ENCODE data around the gene NOL9.
A peak's percentile ranks its signal among the peaks of the same experiment; 100 is the strongest.
"Not testable (repeated sequence)": the region's sequence is repeated elsewhere in the genome, so short reads cannot be mapped to it uniquely, and the experiment has no call there.

Gene NOL9

GRCh38 chr1:6501279-6501813 is 53.0 kb downstream of the NOL9 start:
- no peak for DNase-seq

- DNase-seq, result no peak
These were observed 53.6 kb downstream of the NOL9 start for GRCh38 chr1:6500544-6501278.

DNA sequence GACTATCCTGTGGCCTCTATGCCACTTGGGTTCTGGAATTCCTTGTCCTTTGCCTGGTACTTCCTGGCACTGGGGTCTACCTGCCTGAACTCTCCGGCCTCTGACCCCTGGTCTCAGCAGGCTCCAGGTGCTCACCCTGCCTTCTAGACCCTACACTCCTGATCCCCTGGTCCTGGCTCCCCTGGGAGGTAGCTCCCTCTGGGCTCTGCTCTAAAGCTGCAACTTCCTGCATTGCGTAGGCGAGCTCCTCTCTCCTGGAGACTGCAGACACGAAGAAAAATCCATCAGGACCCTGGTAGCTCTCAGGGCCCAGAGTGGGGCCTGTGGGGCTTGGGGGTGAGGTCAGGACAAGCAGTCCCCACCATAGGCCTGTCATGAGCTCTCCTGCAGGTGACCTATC is 55.0 kb downstream of the NOL9 start:
- no peak for DNase-seq

DNA sequence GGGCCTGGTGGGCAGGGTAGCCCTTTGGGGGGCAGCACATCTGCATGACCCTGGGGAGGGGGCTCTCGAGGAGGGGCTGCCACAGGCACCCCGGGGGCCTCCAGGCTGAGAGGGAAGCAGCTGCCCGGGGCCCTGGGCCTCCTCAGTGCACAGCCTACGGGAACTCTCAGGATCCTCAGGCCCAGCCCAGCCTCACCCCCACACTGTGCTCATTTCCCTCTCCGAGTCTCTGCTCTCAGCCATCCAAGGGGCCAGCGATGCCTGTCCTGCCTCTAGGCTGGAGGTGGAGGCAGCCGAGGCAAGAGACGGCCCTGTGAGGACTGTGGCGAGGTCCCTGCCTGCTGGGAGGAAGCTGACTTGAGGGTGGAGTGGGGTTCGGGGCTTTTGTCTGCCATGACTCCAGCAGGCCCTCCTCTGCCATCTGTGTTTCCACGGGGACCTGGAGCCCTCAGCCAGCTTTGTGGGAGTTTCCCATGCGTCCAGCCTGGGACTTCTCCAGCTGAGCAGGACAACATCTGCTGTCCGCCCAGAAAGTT is 55.7 kb downstream of the NOL9 start:
- DNase-seq, result no peak

- DNase-seq, result no peak
These were observed 56.3 kb downstream of the NOL9 start for GRCh38 chr1:6497867-6498575.

GRCh38 chr1:6497215-6497866 is 57.0 kb downstream of the NOL9 start:
- DNase-seq, result no peak

DNA sequence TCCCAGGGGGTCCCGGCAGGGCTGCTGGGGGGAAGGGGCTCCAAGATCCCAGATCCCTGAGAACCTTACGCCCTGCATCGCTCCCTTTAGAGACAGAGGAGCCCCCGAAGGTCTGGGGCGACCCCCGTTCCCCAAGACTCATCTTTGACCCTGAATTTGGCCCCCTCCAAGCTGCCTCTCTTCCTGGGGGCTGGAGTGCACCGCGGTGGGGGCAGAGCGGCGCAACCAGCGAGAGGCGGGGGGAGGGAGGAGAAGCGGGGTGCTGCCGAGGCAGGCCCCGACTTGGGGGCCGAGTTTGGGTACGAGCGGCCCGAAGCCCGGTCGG is 57.5 kb downstream of the NOL9 start:
- DNase-seq, result no peak

- no peak for DNase-seq
These were observed 58.0 kb downstream of the NOL9 start for GRCh38 chr1:6496365-6496721.

DNA sequence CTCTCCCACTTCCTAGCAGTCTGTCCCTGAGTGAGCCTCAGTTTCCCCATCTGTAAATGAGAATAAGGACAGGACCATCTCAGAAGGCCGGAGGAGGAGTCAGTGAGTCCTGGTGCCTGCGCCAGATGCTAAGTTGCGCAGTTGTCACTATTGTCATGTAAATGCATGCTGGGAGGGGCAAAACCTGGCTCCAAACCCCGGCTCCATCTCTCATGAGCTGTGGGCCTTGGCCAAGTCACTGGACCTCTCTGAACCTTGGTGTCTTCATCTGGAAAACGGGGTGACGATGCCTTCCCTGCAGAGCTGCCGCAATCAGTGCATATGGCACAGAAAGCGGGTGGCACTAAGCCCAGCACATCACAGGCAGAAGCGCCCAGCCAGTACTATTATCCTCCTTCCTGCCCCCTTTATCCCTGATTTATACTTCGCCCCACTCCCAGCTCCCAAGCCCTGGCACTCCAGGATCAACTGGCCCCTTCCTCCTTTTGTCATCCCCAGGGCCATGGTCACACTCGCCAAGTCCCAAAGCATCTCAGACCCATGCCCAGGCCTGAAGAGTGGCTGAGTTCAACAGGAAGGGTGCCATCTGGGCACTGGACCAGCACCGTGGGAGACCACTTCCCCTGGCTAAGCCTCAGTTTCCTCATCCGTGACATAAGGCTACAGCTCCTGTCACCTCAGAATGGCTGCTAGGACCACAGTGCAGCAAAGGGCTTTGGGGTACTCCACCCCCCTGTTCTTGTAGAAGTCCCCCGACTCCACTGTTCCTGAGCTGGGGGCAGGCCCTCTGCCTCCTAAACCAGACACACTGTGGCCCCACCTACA is 58.6 kb downstream of the NOL9 start:
- no peak for DNase-seq

DNA sequence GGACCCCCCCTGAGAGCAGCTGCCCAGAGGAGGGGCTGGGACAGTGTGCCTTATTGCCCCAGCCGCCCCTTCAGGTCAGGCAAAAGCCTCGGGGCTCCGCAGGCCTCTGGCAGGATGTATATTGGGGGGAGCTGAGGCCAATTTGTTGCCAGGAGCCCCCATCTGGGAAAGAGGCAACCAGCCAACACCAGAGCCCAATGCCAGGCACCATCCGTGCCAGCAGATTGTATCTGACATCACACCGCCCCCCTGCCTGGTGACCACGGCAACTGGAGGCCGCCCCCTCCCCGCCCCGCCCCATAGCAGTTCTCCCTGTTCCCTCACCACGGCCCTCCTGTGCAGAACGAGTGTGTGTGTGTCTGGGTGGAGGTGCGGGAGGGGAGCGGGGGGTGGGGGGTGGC is 59.3 kb downstream of the NOL9 start:
- DNase-seq, result no peak

DNA sequence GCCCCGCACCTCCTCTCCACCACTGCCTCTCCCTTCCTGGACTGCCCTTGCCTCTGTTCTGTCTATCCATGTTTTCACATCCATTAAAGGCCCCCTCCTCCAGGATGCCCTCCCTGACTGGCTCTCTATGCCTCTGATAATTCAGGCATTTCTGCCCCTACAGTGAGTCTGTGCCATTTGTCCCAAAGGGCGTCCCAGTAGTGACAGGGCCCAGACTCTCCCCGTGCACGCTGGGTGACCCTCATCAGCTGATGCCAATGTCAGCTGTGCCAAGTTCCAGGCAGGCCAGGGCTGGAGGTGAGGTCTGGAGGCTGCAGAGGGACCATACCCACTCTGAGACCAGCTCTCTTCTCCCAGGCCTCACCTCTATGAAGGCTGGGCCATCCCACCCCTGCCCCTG is 59.7 kb downstream of the NOL9 start:
- no peak for DNase-seq

GRCh38 chr1:6493834-6494223 is 60.5 kb downstream of the NOL9 start:
- not testable (repeated sequence) for DNase-seq

- DNase-seq, result no peak
These were observed 62.3 kb downstream of the NOL9 start for GRCh38 chr1:6491966-6492365.

DNA sequence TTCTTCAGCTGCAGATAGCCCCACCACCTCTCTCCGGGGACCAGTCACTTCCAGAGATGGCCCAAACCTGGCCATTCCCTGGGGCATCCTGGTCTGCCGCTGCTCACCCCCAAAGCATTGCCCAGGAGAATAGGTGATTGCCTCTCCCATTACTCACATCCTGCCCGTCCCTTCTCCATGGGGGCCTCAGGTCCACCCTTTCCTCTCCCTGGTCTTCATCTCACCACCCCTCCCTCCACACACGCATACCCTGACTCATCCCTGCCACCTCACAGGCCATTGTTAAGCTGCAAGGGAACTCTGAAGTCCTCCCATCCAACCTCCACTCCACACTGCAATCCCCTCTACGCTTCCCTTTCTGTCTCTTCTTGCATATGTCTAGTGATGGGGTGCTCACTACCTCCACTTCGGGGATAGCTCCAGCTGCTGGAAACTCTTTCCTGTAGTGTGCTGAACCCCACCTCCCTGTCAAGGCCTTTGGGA is 62.8 kb downstream of the NOL9 start, which contains the start of gene PLEKHG5:
PLEKHG5 (minus strand) TSS at position 188 of the 483 bp plus-strand sequence. CDS start 14,096 bp downstream, outside the sequence.
- peak; percentile 46 for DNase-seq

DNA sequence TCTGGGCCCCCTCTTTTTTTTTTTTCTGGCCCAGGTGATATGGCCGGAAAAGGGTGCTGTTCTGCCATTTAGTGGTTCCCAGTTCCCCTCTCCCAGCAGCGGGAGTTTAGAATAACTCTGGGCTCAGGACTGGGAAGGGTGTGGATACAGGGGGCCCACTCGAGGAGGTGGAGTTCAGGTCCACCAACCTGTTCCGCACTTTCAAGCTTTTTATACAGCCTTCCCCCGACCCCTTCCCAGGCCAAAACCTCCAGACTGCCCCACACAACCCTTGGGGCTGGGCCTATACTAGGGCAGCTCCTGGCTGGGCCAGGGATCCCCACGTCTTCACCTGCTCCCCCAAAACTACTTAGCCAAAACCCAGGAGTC is 63.2 kb downstream of the NOL9 start:
- no peak for DNase-seq

GRCh38 chr1:6490181-6491080 is 63.9 kb downstream of the NOL9 start:
- DNase-seq, result peak; percentile 21

DNA sequence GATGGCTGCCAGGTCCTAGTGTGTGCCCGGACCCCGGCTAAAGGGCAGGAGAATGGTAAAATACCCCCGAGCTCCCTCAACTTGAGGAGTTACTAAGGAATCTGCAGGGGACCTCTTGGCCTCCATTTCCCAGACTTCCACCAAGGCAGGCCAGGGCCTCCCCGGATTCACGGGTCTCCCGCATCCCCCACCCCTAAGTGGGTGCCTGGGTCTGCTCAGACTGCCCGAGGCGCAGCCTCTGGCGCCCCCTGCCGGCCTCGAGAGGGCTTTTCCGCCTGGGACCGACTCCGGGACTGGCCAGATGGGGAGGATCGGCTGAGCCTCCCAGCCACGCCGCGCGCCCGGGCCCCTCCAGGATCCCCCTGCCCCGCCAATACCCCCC is 64.5 kb downstream of the NOL9 start:
- DNase-seq, result no peak

DNA sequence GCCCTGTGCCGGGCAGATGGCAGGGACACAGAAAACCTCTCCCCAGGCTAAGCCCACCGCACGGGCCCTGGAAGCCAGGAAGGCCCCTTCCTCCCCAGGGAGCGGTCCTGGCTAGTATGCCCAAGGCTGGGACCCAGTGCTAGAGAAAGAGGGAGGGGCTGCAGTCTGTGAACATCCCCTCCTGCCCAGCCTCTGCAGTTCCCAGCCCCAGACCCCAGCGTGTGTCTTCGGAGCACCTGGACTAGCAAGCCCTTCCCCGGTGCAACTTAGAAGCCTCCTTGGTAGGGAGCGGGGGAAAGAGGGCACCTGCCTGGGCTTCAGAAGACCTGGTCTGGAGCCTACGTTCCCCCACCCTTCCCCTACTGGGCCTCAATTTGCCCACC is 64.9 kb downstream of the NOL9 start:
- DNase-seq, result no peak

DNA sequence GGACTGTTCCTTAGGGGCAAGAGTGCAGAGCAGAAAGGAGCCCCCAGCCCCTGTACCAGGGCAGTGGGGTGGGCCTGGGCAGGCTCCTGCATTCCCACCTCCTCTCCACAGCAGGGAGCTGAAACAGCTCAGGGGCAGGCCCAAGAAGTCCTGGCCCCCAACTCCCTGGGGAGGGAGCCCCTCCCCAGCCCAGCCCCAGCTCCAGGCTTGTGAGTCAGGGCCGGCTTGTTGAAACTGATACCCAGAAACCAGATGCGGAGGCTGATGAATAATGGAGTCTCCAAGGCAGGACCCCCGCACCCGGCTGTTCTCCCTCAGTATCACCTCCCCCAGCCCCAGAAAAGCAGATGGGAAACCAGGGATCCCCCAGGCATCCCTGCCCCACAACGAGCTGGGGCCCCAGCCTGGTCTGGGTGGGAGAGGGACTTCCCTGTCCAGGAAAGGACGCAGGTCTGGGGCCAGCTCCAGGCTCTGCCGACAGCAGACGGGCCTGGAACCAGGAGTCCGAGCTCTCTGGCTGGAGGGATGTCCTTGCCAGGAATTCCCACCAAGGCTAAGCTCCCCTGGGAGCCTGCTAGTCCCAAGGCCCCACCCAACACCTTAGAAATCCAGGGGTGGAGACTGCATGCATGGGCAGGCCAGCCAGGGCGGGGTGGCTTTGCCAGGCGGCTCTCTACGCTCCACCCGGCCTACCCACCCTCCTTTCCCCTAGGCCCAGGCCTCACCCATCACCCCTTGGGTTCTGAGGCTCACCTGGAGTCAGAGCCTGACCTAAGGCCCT is 65.5 kb downstream of the NOL9 start:
- no peak for DNase-seq

DNA sequence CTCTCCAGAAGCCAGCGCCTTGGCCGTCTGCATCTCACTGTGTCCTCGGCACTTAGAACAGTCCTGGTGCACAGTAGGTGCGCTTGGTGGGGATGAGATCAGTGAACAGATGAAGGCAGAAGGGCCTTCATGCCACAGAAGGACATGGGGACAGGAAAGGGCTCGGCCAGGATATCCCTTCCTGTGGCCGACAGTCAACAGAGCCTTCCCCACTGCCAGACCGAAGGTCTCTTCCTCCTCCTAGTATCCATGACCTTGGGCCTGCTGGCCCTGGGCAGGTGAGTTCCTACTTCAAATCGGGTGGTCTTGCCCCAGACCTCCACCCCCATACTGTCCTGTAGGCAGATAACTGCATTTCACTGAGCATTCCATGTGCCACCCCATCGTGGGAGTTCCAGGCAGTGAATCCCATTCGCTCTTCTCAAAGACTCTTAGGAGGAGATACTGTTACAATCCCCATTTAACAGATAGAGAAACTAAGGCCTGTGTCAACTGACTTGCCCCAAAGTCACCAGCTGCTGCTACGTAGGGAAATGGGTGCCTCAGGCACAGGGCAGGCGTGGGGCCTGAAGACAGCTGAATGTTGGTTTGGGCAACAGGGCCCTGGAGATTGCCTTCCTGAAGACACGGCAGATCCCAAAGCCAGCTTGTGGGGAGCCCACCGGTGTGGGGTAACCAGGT is 66.4 kb downstream of the NOL9 start:
- DNase-seq, result no peak

Data from GOT3 (cell line).